H9 (cell line): ENCODE measurements around the gene TMEM63C. TPM values are rescaled to one million over a fixed set of nuclear protein-coding genes. Genes with fewer than 3 reads are reported as not detected.
A peak's percentile ranks its signal among the peaks of the same experiment; 100 is the strongest.

Experiments
- DNase-seq: peaks from one replicate; pipeline ENCODE4 v3.0.0-alpha.2; 2017
- H2AFZ ChIP-seq: one replicate; pipeline ENCODE4 v1.6.1; 2013; ENCODE audit warnings: mild to moderate bottlenecking, low read length, control low read depth, moderate library complexity
- H2AK5ac ChIP-seq: 2 replicates; pipeline ENCODE4 v1.6.1; 2013; ENCODE audit warnings: low read length, control low read depth, mixed read lengths; ENCODE audit not compliant: insufficient read length
- H2BK120ac ChIP-seq: one replicate; pipeline ENCODE4 v1.6.1; 2013; ENCODE audit warnings: low read depth, mild to moderate bottlenecking, low read length, control low read depth, inconsistent platforms; ENCODE audit not compliant: poor library complexity, severe bottlenecking
- H2BK12ac ChIP-seq: 2 replicates; pipeline ENCODE4 v1.6.1; 2013; ENCODE audit warnings: low read length, control low read depth, mixed read lengths, low read depth; ENCODE audit not compliant: insufficient read length
- H2BK15ac ChIP-seq: 2 replicates; pipeline ENCODE4 v1.6.1; 2013; ENCODE audit warnings: low read depth, low read length, control low read depth
- H2BK20ac ChIP-seq: one replicate; pipeline ENCODE4 v1.6.1; 2013; ENCODE audit warnings: low read depth, mild to moderate bottlenecking, low read length, control low read depth, inconsistent platforms; ENCODE audit not compliant: poor library complexity, severe bottlenecking
- H2BK5ac ChIP-seq: 2 replicates; pipeline ENCODE4 v1.6.1; 2013; ENCODE audit warnings: low read length, control low read depth, mixed read lengths; ENCODE audit not compliant: insufficient read length
- H3K14ac ChIP-seq: 2 replicates; pipeline ENCODE4 v1.6.1; 2013; ENCODE audit warnings: low read length, control low read depth; ENCODE audit not compliant: insufficient read depth
- H3K18ac ChIP-seq: 2 replicates; pipeline ENCODE4 v1.6.1; 2013; ENCODE audit warnings: low read depth, mild to moderate bottlenecking, mixed read lengths, low read length, control low read depth; ENCODE audit not compliant: insufficient read length
- H3K23ac ChIP-seq: 2 replicates; pipeline ENCODE4 v1.6.1; 2013; ENCODE audit warnings: low read length, control low read depth, mixed read lengths, low read depth; ENCODE audit not compliant: insufficient read length
- H3K23me2 ChIP-seq: 2 replicates; pipeline ENCODE4 v1.6.1; 2013; ENCODE audit warnings: low read depth, mild to moderate bottlenecking, mixed read lengths, low read length, control low read depth; ENCODE audit not compliant: insufficient read length, poor library complexity, severe bottlenecking
- H3K27ac ChIP-seq: 2 replicates; pipeline ENCODE4 v1.5.1; 2013; ENCODE audit warnings: low read length, control low read depth, mixed read lengths, low read depth; ENCODE audit not compliant: insufficient read length
- H3K27me3 ChIP-seq: 2 replicates; pipeline ENCODE4 v1.6.1; 2013; ENCODE audit warnings: low read length, control low read depth, inconsistent platforms; ENCODE audit not compliant: insufficient read depth
- H3K4ac ChIP-seq: 2 replicates; pipeline ENCODE4 v1.6.1; 2013; ENCODE audit warnings: low read depth, mild to moderate bottlenecking, control low read depth, inconsistent platforms, low read length, moderate library complexity
- H3K4me1 ChIP-seq: 2 replicates; pipeline ENCODE4 v1.6.1; 2013; ENCODE audit warnings: low read length, control low read depth, inconsistent platforms; ENCODE audit not compliant: insufficient read depth
- H3K4me2 ChIP-seq: 2 replicates; pipeline ENCODE4 v1.6.1; 2013; ENCODE audit warnings: low read length, control low read depth, mixed read lengths; ENCODE audit not compliant: insufficient read length, insufficient read depth
- H3K56ac ChIP-seq: 2 replicates; pipeline ENCODE4 v1.6.1; 2013; ENCODE audit warnings: low read depth, mild to moderate bottlenecking, mixed read lengths, low read length, control low read depth; ENCODE audit not compliant: insufficient read length
- H3K79me1 ChIP-seq: 2 replicates; pipeline ENCODE4 v1.6.1; 2013; ENCODE audit warnings: low read depth, mild to moderate bottlenecking, moderate library complexity, low read length, control low read depth, inconsistent platforms; ENCODE audit not compliant: insufficient read depth, poor library complexity, severe bottlenecking
- H3K79me2 ChIP-seq: 2 replicates; pipeline ENCODE4 v1.6.1; 2013; ENCODE audit warnings: low read length, control low read depth, inconsistent platforms; ENCODE audit not compliant: insufficient read depth
- H3K9ac ChIP-seq: 2 replicates; pipeline ENCODE4 v1.6.1; 2013; ENCODE audit warnings: low read length, control low read depth, mixed read lengths; ENCODE audit not compliant: insufficient read length; ENCODE audit errors: extremely low read depth
- H3K9me3 ChIP-seq: one replicate; pipeline ENCODE4 v1.6.1; 2013; ENCODE audit warnings: low read depth, low read length, inconsistent platforms; ENCODE audit not compliant: control insufficient read depth
- H3T11ph ChIP-seq: one replicate; pipeline ENCODE4 v1.6.1; 2013; ENCODE audit warnings: mild to moderate bottlenecking, low read length, control low read depth, inconsistent platforms
- H4K20me1 ChIP-seq: one replicate; pipeline ENCODE4 v1.6.1; 2013; ENCODE audit not compliant: control insufficient read depth, insufficient read length, insufficient read depth
- H4K5ac ChIP-seq: 2 replicates; pipeline ENCODE4 v1.6.1; 2013; ENCODE audit warnings: low read depth, mild to moderate bottlenecking, mixed read lengths, low read length, control low read depth; ENCODE audit not compliant: insufficient read length
- H4K8ac ChIP-seq: replicated peaks from 2 replicates; pipeline ENCODE4 v1.6.1; 2013; ENCODE audit warnings: low read length, control low read depth, mixed read lengths, low read depth; ENCODE audit not compliant: insufficient read length
- H4K91ac ChIP-seq: 2 replicates; pipeline ENCODE4 v1.6.1; 2013; ENCODE audit warnings: low read depth, mild to moderate bottlenecking, moderate library complexity, mixed read lengths, low read length, control low read depth; ENCODE audit not compliant: insufficient read length
- H3K27ac Mint-ChIP-seq, 3 experiments: 2 replicates in 2 of 3; 3 replicates in 1 of 3; pipeline ENCODE4 v1.8.0; 2020 to 2021; ENCODE audit warnings: mixed read lengths in 3 of 3, mild to moderate bottlenecking in 1 of 3, moderate library complexity in 1 of 3
- H3K27me3 Mint-ChIP-seq: 2 replicates; pipeline ENCODE4 v1.8.0; 2021; ENCODE audit warnings: low read depth, mild to moderate bottlenecking, moderate library complexity, mixed read lengths
- H3K36me3 Mint-ChIP-seq, 3 experiments: 2 replicates in 2 of 3; 3 replicates in 1 of 3; pipeline ENCODE4 v1.8.0; 2020 to 2021; ENCODE audit warnings: low read depth in 3 of 3, mixed read lengths in 3 of 3; ENCODE audit not compliant: insufficient read depth in 1 of 3
- H3K4me1 Mint-ChIP-seq, 2 experiments: 2 replicates each; pipeline ENCODE4 v1.8.0; 2020; ENCODE audit warnings: mixed read lengths in 2 of 2
- H3K4me3 Mint-ChIP-seq, 2 experiments: 2 replicates in 1 of 2; 3 replicates in 1 of 2; pipeline ENCODE4 v1.8.0; 2020 to 2021; ENCODE audit warnings: mild to moderate bottlenecking in 2 of 2, mixed read lengths in 2 of 2, moderate library complexity in 1 of 2
- H3K9me3 Mint-ChIP-seq, 2 experiments: 2 replicates in 1 of 2; 3 replicates in 1 of 2; pipeline ENCODE4 v1.8.0; 2020; ENCODE audit warnings: mild to moderate bottlenecking in 2 of 2, mixed read lengths in 2 of 2, moderate library complexity in 1 of 2
- CTCF ChIP-seq: fragments of 200-600 bp; sonication (generic); conservative IDR thresholded peaks from 3 replicates; pipeline ENCODE4 v1.8.0; 2021; ENCODE audit warnings: antibody characterized with exemption, mild to moderate bottlenecking
- WGBS: extraction: QIAGEN DNeasy Blood & Tissue Kit; methylation state at CpG from one replicate; pipeline ENCODE4 v1.1.7; 2013; ENCODE audit warnings: missing lambda C conversion rate, low lambda C conversion rate, mixed read lengths; ENCODE audit not compliant: insufficient read length; ENCODE audit errors: extremely low coverage; 5-methylcytosine and 5-hydroxymethylcytosine counted together
- total RNA-seq: library from RNA; stranded (reverse); gene quantifications from 2 replicates; pipeline ENCODE4 v1.2.1, GENCODE V29; 2021

Gene TMEM63C
- total RNA-seq, 1 experiment from 2014 or later, result 2.2 TPM

DNA sequence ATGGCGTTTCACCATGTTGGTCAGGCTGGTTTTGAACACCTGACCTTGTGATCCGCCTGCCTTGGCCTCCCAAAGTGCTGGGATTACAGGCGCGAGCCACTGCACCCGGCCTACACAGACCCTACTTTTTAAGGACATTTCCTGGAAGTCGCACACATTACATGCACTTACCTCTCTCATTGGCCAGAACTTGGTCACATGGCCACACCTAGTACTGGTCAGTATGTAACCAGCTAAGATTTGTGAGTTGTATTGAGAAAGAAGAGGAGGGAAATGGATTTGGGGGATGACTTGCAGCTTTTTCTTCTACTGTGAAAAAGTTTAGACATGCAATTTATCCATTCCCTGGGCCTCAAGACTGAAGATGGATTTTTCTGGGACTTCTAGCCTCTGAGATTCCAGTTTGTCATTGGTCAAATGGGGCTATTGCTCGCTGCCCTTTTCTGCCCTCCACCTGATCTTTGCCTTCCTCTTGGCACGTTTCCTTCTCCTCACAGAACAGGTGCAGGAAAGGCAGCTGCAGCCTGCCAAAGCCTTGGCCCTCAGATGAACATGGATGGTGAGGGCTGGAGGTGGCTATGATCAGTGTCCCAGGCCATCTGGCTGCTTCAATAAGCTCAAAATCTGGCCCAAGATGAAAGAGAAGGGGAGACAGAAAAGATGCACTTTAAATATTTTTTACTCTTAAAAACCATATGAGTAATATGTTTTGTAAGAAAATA lies 32.9 kb upstream of the TMEM63C start:
- no CpG with 5 or more reads among the region's 8 CpGs for WGBS
- H3K18ac ChIP-seq, result peak overlapping the region; percentile 61
- no peak overlapping the region for H2BK20ac ChIP-seq
- no peak overlapping the region for H2BK5ac ChIP-seq
- peak overlapping the region; percentile 23 for H3K27ac ChIP-seq
- no peak overlapping the region for H3T11ph ChIP-seq
- no peaks in the 10 kb centered on the region for H3K23me2 ChIP-seq
- no peak overlapping the region; a peak in 1 of 5 replicates for H3K4me3 Mint-ChIP-seq
- no peaks in the 10 kb centered on the region for H3K79me2 ChIP-seq
- peaks cover 28% of the 10 kb centered on the region; the same call in 1 of the 2 replicates for H3K4me1 ChIP-seq
- H3K4me2 ChIP-seq, result no peak overlapping the region
- H4K8ac ChIP-seq, result no peak overlapping the region
- H3K79me1 ChIP-seq, result no peaks in the 10 kb centered on the region
- H2AK5ac ChIP-seq, result no peak overlapping the region
- peak; percentile 52 for DNase-seq
- H3K36me3 Mint-ChIP-seq, result no peaks in the 10 kb centered on the region
- no peak overlapping the region for H3K9ac ChIP-seq
- peaks cover 3% of the 10 kb centered on the region; the same call in 1 of the 2 replicates for H3K27me3 Mint-ChIP-seq
- no peak overlapping the region for H2BK120ac ChIP-seq
- no peak overlapping the region for H3K4ac ChIP-seq
- H2BK12ac ChIP-seq, result no peak overlapping the region
- no peak overlapping the region for H4K91ac ChIP-seq
- no peak overlapping the region for H3K23ac ChIP-seq
- H3K27me3 ChIP-seq, result no peaks in the 10 kb centered on the region
- no peak overlapping the region for H3K56ac ChIP-seq
- no peak overlapping the region for H2AFZ ChIP-seq
- H3K27ac Mint-ChIP-seq, result peak overlapping the region; percentile 51 to 85 (median 80); a peak in 3 of 7 replicates
- H3K9me3 ChIP-seq, result no peaks in the 10 kb centered on the region
- TF ChIP-seq CTCF, result no peak
- H3K14ac ChIP-seq, result no peak overlapping the region
- no peaks in the 10 kb centered on the region; a peak in 1 of 5 replicates for H3K9me3 Mint-ChIP-seq
- H2BK15ac ChIP-seq, result no peak overlapping the region
- H4K20me1 ChIP-seq, result no peaks in the 10 kb centered on the region
- H4K5ac ChIP-seq, result peak overlapping the region; percentile 77
- H3K4me1 Mint-ChIP-seq, result peaks cover 50 to 52% of the 10 kb centered on the region in 2 experiments
